ENCODE measurements around the gene S100A6. TPM values are rescaled to one million over a fixed set of nuclear protein-coding genes. Genes with fewer than 3 reads are reported as not detected.

The S100A6 gene
- total RNA-seq, 1 experiment from 2014 or later: 106 TPM

DNA sequence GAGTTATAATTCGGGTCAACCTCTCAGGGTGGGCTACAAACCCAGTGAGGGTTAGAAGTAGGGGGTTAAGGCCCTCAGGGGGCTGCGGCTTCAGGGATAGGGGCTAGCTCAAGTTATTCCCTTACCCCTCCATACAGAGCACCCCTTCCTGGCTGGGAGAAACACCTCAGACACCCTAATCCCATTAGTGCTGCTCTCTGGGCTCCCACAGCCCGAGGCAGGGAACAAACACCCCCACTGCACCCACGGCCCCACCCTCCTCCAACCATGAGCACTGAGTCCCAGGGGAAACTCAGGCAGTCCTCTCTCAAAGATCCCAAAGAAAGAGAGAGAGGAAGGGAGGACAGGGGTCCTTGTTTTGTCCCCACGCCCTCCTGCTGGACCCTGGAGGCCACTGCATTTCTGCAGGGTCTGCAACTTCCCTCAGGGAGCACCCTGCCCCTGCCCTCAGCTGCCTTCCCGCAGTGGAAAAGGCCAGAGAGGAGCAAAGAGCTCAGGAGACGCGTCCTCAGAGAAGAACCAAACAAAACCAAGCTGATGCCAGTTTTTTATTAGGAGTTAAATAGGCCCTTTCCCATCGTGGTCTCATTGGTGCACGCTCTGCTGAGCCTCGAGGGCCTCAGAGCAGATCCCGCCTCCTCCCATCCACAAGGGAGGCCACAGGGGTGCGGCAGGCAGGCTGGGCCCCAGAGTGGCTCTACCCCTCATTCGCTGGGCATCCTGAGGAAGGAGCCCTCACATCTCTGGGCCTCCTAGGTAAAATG, 11.2 kb upstream of the S100A6 start:
- peak; percentile 45 for DNase-seq (ENCODE audit: low spot score)
- TF ChIP-seq, protein P1, sequence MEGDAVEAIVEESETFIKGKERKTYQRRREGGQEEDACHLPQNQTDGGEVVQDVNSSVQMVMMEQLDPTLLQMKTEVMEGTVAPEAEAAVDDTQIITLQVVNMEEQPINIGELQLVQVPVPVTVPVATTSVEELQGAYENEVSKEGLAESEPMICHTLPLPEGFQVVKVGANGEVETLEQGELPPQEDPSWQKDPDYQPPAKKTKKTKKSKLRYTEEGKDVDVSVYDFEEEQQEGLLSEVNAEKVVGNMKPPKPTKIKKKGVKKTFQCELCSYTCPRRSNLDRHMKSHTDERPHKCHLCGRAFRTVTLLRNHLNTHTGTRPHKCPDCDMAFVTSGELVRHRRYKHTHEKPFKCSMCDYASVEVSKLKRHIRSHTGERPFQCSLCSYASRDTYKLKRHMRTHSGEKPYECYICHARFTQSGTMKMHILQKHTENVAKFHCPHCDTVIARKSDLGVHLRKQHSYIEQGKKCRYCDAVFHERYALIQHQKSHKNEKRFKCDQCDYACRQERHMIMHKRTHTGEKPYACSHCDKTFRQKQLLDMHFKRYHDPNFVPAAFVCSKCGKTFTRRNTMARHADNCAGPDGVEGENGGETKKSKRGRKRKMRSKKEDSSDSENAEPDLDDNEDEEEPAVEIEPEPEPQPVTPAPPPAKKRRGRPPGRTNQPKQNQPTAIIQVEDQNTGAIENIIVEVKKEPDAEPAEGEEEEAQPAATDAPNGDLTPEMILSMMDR (conservative IDR thresholded peaks at IDR 0.05; ENCODE audit: low read depth, low read length): no peak
- TF ChIP-seq EZH2 (IDR thresholded peaks at IDR 0.05; ENCODE audit: borderline replicate concordance, low read depth, low read length, poor library complexity, severe bottlenecking): no peak
- Histone ChIP-seq H3K27ac (ENCODE audit: low read depth, low read length, poor library complexity, severe bottlenecking) (peak overlapping the region; percentile 64), H3K27me3 (replicated peaks; ENCODE audit: insufficient read depth, low read depth, low read length, poor library complexity) (no peaks in the 10 kb centered on the region), H3K4me1 (ENCODE audit: insufficient read depth, low read length, poor library complexity, severe bottlenecking) (peaks cover 54% of the 10 kb centered on the region), H3K9me3 (ENCODE audit: low read depth, low read length, poor library complexity, severe bottlenecking) (no peaks in the 10 kb centered on the region), H3K4me3 (ENCODE audit: low read depth, low read length, poor library complexity, severe bottlenecking) (no peak overlapping the region), H3K36me3 (ENCODE audit: insufficient read depth, low read length, poor library complexity, severe bottlenecking) (no peaks in the 10 kb centered on the region)
- ChIA-PET CTCF (no interaction called here), POLR2A (ENCODE audit: low non-redundant PET) (interaction anchor here (0.7 kb wide), 1 partner anchor 87 kb away, joined by 3 read pairs; no protein-coding TSS in a partner anchor)
- intact Hi-C loops (cut with micrococcal nuclease; ENCODE audit: unreplicated experiment): no loop called here
- BruUV-seq (replicated peaks): no TSS peak

DNA sequence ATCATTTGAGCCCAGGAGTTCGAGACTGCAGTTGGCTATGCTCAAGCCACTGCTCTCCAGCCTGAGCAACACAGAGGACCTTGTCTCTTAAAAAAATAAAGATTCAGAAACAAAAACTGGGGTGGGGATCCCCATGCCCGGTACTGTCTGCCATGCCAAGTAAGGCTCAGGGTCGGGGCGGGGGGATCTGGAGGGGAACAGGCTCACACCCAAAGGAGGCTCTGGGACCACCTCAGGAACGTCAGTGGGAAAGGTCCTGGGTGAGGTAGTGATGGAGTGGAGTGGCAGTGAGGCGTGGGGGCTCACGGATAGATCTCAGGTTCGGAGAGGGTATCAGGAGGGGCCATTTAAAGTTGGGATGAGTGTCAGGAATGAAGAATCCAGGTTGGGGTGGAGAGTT, 10.6 kb upstream of the S100A6 start:
- DNase-seq (ENCODE audit: low spot score): no peak
- H3K9me3 ChIP-seq (ENCODE audit: low read depth, low read length, poor library complexity, severe bottlenecking): no peaks in the 10 kb centered on the region
- intact Hi-C loops (cut with micrococcal nuclease; ENCODE audit: unreplicated experiment): no loop called here
- POLR2A ChIA-PET (ENCODE audit: low non-redundant PET): no interaction called here
- H3K36me3 ChIP-seq (ENCODE audit: insufficient read depth, low read length, poor library complexity, severe bottlenecking): no peaks in the 10 kb centered on the region
- H3K4me3 ChIP-seq (ENCODE audit: low read depth, low read length, poor library complexity, severe bottlenecking): no peak overlapping the region
- H3K4me1 ChIP-seq (ENCODE audit: insufficient read depth, low read length, poor library complexity, severe bottlenecking): peaks cover 54% of the 10 kb centered on the region
- no TSS peak for BruUV-seq (replicated peaks)
- H3K27ac ChIP-seq (ENCODE audit: low read depth, low read length, poor library complexity, severe bottlenecking): peak overlapping the region; percentile 68
- TF ChIP-seq EZH2 (IDR thresholded peaks at IDR 0.05; ENCODE audit: borderline replicate concordance, low read depth, low read length, poor library complexity, severe bottlenecking): no peak
- TF ChIP-seq, protein P1 (conservative IDR thresholded peaks at IDR 0.05; ENCODE audit: low read depth, low read length): no peak
- CTCF ChIA-PET: no interaction called here
- no peaks in the 10 kb centered on the region for H3K27me3 ChIP-seq (replicated peaks; ENCODE audit: insufficient read depth, low read depth, low read length, poor library complexity)

DNA sequence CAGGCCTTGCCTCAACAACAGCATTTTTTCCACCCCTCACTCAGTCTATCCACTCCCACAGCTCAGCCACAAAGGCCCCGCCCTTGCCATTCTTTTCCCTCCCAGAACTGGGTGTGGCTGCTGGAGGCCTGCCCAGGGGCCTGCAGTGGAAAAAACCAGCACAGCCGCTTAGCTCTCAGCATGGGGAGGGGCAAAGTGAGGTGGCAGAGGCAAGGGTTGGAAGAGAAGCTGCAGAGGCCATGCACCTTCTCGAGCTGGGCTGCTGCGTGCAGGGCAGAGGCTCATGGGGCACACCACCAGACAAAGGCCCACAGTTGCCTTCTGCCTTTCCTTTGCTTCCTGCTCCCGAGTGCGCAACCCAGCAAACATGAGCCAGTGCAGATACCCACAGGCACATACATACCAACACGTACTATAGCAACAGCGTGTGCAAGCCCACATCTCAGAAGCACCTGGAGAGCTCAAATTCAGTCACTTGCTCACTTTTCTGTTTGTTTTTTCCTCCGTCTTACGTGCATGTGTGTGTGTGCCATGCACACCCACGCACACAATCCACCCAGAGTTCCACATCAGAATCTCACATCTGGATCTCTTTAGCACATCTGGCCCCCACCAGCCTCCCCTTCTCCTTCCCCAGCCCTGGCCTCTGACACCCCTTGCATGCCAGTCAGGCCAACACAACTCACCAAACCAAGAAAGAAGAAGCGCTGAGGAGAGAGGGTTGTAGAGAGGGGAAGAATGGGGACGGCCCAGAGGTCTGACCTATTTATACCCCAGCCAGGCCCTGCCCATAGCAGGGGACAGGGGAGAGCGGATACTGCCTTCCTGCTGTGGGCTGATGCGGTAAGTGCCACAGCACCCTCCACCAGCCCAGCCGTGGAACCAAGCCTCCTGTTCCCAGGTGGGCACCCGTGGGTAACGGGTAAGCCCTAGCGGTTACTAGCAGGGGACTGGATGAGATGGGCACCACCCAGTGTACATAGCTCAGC, 9.6 kb upstream of the S100A6 start, which contains the start of gene S100A4:
Gene S100A4 (minus strand): TSS at position 740 of the 989 bp plus-strand sequence. CDS start 1,012 bp downstream, outside the sequence.
- intact Hi-C loops (cut with micrococcal nuclease; ENCODE audit: unreplicated experiment): no loop called here
- no peaks in the 10 kb centered on the region for H3K27me3 ChIP-seq (replicated peaks; ENCODE audit: insufficient read depth, low read depth, low read length, poor library complexity)
- TF ChIP-seq EZH2 (IDR thresholded peaks at IDR 0.05; ENCODE audit: borderline replicate concordance, low read depth, low read length, poor library complexity, severe bottlenecking): no peak
- TF ChIP-seq, protein P1 (conservative IDR thresholded peaks at IDR 0.05; ENCODE audit: low read depth, low read length): no peak
- POLR2A ChIA-PET (ENCODE audit: low non-redundant PET): interaction anchor here (0.6 kb wide), 1 partner anchor 283 kb away, joined by 3 read pairs; no protein-coding TSS in a partner anchor
- H3K27ac ChIP-seq (ENCODE audit: low read depth, low read length, poor library complexity, severe bottlenecking): peak within 1 kb of the TSS; percentile 78
- CTCF ChIA-PET: interaction anchor here (0.8 to 1.1 kb wide), 2 partner anchors 12 to 23 kb away, joined by 3 to 5 read pairs; no protein-coding TSS in a partner anchor
- peaks cover 54% of the 10 kb centered on the region for H3K4me1 ChIP-seq (ENCODE audit: insufficient read depth, low read length, poor library complexity, severe bottlenecking)
- H3K4me3 ChIP-seq (ENCODE audit: low read depth, low read length, poor library complexity, severe bottlenecking): no peak within 1 kb of the TSS
- peak; percentile 98 for DNase-seq (ENCODE audit: low spot score)
- no peaks in the 10 kb centered on the region for H3K9me3 ChIP-seq (ENCODE audit: low read depth, low read length, poor library complexity, severe bottlenecking)
- BruUV-seq (replicated peaks): no TSS peak
- H3K36me3 ChIP-seq (ENCODE audit: insufficient read depth, low read length, poor library complexity, severe bottlenecking): no peaks in the 10 kb centered on the region
